ENCODE data around the gene SDSL.
A peak's percentile ranks its signal among the peaks of the same experiment; 100 is the strongest.

The SDSL gene

DNA sequence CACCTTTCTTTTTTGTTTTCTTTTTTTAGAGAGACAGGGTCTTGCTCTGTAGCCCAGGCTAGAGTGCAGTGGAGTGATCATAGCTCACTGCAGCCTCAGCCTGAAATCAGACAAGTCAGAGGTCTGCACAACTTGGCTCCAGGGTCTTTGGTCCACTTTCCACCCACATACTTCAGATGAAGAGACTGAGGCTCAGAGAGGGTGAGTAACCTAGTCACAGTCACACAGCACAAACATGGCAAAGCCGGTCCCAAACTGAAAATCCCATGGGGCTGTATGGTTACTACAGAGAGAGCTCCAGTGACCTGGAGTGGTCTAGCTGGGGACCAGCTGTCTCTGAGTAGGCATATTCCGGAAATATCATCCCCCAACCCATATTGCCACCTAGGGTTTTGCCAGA lies 30.3 kb downstream of the SDSL start:
- DNase-seq, result no peak

DNA sequence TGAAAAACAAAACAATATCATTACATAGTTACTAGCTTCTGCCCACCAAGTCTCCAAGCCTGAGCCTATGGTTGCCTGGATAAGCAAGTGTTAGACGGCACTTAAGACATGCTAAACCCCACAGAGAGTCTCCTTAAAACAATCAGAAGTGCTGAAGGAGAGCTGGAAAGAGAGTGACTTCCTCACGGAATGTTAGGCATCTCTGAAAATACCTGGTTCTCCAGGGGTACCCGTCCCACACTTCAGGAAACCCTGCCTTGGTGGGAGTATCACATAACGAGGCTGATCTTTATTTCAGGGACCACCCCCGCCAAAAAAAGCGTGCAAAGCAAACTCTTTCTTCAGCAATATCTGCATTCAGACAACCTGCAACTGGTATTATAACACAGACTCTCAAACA lies 31.1 kb downstream of the SDSL start:
- no peak for DNase-seq

DNA sequence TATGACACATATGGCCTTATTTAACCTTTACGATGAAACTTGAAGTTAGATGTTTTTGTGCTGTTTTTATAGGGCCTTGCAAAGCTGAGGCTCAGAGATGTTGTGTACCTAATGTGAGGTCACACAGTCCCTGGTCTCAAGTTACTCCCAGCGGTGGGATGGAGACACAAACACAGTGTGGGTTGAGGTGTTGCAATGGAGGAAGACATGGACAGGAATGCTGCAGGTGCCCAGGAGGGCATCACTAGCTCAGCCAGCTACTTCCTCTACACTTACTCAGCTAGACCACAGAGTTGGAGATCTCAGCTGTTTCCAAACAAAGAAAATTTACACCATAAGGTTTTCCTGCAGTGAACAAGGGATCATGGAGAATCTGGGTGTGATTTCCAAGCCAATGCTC lies 34.0 kb downstream of the SDSL start:
- no peak for DNase-seq

DNA sequence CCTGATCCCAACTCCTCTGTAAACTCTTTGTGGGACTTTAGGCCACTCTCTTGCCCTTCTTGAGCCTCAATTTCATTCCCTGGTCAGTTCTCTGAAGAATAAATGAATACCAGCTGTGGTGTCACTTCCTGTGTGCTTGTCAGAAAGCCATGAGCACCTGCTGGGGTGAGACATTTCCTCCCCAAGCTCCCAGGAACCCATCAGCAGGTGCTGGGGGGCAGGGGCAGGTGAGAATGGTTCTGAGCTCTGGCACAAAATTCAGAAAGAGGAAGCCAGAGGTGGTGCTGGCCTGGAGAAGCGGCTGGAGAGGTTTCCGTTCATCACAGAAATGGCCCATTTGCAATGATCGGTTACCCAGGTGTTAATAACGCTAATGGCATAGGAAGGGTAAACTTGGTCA lies 34.6 kb downstream of the SDSL start:
- no peak for DNase-seq

DNA sequence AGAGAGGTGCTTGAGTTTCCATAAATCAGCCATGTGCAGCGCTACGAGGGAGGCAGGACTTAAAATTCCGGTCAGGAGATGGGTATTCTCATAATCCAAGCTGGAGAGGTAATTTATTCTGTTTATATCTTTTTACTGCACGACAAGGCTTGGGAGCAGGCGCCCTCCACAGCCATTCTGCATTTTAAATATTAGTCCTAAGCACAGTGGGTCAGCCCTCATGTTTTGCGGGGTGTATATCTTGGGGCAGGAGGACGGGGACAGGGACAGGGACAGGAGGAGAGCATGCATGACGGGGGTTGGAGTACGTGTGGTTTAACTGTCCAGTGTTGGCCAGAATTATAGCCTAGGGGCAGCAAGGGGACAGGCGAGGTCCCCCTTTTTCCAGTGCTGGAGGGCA lies 35.0 kb downstream of the SDSL start:
- DNase-seq, result no peak

DNA sequence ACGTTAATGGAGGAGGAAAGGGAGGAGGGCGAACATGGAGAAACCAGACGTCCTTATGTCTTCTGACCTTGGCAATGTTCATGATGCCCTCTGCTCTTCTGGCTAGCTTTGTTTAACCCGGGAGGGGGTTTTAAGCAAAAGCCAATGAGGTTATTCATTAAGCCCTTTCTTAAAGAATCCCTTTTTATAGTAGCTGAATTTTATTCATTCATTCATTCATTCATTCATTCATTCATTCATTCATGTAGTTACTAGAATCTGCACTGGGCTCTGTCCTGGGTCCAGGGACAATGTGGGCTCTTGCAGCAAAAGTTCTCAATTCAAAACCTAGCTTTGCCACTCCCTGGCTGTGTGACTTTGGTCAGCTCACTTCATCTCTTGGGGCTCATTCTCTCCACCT lies 35.5 kb downstream of the SDSL start:
- no peak for DNase-seq

DNA sequence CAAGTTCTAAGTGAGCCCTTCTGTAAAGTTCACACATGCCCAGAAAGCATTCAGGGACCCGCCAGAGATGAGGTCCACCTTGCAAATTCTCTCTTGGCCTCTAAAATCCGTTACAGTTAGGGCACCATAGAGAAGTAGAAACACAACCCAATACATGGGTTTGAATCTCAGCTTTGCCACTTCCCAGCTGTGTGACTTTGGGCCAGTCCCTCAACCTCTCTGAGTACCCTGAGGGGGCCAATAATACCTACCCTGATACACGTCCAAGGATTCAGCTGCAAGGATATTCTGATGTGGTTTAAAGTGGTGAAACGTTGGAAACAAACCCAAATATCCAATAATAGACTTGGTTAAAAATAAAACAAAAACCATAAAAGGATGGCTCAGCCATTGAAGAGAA lies 37.8 kb downstream of the SDSL start:
- no peak for DNase-seq

DNA sequence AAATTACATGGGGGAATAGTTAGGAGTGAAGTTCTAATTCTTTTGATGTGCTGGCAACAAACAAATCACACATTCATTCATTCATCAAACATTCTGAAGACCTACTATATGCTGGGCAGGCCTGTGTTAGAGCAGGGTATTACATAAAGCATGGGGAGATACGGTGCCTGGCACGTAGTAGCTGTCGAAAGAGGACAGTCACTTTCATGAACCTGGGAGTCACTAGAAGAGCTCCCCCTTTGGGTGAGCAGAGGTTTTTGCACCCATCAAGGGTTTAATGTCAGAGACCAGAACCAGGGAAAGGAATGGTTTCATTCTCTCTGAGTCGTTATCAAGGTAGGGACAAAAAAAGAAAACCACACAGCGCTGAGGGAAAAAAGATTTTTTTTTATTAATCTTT lies 39.5 kb downstream of the SDSL start:
- peak; percentile 53 for DNase-seq

DNA sequence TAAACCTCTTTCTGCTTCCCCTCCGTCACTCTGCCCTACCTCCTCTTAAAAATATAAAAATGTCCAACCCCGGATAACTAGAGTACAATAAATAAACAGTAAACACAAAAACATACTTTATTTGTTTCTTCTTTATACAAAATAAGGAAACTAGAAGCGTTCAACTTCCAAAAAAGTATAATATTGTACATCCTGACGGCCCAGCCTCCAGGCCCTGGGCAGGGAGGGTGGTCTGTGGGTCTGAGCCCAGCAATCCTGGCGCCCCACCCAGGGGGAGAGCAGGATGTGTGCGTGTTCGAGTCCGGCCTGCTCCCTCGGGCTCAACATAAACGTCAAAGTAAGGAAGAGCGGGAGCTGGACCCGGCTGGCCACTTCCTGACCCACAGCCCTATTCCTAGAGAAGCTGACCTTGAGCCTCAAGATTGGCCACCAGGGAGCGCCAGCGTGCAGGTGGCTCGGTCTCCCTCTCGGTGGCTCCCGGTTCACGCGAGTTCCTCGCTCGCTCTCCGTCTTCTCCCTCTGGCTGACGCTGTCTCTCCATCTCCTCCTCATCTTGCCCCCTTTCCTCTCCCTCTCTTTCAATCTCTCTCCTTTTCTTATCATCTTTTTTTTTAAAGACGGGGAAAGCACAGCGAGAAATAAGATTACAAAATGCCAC lies 40.1 kb downstream of the SDSL start:
- peak; percentile 87 for DNase-seq

DNA sequence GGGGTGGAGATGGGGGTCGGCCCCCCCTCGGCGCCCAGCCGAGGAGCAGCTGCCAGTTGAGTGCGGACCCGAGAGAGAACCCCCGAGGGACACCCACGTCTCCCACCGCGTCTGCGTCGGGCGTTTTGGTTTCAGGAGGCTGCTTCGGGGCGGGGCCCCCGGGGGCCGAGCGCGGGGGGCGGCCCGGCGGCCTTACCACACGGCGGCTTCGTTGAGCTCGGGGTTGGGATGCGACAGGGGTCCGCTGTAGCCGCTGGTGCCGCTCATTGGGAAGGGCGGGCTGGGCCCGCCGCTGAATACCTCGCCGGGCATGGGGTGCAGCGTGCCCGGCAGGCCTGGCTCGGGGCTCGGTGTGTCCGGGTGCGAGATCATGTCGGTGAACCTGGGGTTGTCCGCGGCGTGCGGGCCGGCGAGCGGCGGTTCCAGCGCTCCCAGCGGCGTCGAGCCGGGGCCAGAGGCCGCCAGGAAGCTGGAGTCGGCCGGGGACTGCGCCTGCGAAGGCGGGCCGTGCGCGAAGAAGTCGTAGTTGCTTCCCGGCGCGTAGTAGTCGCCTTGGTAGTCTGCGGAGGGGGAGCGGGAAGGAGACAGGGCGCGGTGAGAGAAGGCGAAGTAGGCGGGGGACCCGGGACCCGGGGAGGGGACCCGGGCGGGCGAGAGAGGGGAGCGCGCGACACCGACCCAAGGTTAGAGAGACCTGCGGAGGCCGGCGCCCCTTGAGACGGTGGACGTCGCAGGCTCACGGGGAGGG lies 41.0 kb downstream of the SDSL start:
- DNase-seq, result no peak

DNA sequence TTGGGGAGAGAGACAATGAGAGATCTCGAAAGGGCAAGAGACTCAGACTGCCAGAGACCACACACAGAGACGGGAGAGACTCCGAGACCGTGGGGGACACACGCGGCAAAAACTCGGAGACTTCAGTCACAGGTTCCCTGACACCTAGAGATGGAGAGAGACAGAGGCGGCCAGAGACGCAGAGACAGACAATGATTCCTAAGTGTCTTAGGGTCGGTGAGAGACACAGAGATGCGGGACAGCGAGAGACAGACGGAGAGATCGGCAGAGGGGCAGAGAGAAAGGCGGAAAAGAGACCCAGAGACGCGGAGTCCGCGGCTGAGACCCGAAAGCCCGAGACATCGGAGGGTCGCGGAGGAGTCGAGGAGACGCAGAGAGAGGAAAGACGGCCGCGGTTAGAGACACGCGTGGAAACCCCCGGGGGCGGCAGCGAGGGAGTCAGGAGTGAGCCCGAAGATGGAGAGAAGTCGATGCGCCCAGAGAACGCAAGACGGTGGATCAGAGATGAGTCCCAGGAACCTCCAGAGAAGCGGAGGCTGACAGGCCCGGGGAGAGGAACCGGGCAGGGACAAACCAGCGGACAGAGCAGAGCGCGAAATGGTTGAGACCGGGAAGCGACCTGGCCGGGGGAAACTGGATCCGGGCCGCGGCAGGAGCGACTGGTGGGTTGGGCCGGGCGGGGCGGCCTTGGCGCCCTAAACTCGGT lies 41.7 kb downstream of the SDSL start:
- DNase-seq, result peak; percentile 23

DNA sequence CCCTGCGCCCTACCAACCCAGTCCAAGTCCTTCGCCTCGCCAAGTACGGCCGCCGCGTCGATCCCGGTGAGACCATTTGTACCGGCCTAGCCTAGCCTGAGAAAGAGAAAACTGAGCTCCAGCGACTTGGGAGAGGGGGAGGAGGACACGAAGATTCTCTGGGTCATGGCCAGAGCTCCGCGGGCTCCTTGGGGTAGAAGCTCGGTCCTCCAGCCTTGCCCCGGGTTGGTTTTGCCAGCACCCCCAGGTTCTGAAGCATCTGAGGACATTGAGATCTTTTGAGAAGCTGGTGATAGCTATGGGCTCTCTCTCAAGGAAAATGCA lies 42.2 kb downstream of the SDSL start:
- no peak for DNase-seq

DNA sequence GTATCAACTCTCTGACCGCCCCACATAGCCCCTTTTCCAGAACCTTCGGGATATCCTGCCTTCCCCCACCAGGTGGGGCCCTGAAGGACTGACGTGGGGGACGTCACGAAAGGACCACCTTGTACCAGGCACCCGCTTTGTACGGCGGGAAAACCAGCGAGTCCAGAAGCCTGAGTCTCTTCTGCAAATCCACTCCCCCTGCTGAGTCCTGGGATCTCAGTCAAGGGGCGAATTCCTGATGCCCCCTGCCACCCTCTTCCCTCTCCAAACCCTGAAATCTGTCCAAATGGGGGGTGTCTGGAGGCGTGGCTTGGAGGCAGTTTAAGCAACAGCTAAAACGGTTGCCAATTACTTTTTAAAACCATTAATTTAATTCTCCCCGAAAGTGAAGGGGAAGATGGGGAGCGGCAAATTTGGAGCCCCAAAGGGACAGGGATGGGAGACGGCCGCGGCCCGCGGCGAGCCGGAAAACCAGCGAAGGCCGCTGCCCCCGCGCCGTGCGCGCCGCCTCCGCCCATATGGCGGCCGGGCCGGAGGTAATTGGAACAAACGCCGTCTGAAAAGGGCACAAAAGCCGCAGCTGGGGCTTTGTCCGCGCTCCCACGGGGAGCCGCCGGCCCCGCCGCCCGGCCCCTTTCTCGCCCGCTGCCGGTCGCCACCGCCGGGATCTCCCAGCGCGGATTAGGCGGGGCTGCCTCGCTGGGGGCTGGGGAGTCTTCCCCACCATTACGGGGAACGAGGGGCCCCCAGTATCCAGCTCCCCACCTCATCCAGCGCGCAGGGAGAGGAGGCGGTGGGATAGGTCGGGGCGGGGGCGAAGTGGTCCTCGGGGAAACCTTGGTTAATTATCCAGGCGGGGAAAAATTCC lies 42.9 kb downstream of the SDSL start:
- no peak for DNase-seq

DNA sequence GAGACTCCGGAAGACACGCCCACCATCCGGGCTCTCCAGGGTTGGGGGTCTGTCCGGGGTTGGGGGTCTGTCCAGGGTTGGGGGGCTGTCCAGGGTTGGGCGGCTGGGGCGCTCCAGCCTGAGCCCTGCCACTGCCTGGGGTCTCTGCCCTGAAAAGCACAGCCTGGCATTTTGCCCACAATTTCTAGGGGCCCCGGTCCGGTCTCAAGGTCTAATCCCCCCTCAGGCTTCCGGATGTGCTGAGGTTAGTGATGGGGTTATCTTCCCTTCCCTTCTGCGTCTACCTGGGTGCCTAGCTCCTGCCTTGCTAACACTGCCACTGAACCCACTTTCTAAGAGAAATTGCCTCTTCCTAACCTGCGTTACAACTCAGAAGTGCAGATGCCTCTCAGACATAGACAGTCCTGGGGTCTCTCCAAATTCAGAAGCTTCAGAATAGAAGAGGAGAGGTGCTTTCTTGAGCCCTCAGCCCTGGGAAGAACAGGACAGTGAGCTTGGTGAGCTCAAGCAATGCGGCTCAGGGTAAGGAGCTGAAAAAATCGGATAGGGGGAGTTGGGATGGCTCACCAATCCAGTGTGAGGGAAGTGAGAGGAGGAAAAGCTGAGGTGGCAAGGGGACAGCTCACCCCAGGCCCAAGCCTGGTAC lies 43.8 kb downstream of the SDSL start:
- no peak for DNase-seq

DNA sequence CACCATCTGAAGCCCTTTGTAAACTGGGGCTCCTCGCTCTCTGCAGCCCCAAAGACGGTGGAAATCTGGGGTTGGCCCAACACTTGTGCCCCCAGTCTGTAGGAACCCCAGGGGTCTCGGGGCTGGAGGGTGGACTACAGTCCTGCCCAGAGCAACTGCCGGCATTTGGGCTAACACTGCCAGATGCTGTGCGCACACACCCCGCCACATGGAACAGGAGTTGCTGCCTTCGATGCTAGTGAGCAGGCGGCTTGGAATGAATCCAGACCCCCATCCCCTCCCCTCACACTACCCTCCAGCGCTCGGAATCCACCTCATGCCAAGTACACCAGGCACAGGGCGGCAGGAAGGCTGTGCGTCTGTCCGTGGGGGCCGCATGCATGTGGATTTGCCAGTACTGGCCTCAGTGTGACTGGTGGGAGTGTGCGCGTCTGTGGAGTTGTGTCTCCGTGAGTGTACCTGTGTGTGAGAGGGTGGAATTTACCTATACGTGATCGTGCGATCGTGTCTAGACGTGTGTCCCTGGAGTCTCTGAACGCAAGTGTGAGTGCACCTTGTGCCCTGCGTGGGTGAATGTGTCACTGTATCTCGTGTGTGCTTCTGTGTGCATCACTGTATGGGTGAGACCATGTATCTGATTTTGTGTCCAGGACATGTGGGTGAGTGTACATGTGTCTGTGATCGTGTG lies 44.4 kb downstream of the SDSL start:
- no peak for DNase-seq

DNA sequence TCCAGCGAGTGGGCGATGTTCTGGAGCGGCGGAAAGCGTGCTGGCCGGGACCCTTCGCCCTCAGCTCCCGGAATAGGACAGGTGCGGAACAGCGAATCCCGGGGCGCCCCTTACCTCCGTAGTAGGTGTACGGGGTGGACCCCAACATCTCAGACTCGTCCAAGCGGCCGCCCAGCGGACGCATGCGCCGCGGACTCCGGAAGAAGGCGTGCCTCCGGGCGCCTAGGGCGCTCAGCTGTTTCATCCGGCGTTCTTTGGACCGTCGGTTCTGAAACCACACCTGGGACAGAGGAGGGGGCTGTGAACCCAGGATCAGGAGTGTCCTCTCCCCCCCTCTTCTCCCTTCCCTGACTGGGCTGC lies 44.9 kb downstream of the SDSL start:
- no peak for DNase-seq

DNA sequence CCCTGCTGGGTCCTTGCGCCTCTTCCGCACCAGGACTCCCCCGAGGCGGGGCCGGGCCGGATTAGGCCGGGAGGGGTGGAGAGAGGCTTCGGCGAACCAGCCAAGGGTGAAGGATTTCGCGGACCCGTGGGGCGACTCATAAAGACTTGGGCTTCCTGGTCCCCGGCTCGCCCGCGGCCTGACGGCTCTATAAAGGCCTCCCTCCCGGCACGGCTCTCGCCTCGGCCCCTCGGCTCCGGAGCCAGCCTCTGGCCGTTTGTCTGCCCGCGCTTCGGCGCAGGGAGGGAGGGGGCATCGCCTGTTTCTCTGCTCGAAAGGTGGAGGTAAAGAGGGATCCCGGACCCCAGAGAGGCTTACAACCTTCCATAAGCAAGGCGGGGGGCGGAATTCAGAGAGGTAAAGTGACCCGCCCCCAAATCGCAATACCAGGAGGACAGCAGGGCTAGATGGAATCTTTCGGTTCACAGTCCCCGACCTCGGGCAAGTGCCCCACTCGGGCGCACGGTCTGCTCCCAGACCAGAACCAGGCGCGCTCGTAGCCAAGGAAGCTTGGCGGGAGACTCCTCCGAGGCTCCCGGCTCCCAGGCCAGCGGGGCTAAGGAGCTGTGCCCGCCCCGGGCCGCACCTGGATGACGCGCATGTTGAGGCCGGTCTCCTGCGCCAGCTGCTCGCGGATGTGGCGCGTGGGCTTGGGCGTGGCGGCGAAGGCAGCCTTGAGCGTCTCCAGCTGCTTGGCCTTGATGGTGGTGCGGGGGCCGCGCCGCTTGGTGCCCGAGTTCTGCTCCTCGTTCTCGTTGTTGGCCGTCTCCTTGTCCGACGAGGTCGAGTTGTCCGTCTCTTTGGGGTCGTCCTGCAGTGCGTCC lies 45.6 kb downstream of the SDSL start:
- DNase-seq, result no peak

DNA sequence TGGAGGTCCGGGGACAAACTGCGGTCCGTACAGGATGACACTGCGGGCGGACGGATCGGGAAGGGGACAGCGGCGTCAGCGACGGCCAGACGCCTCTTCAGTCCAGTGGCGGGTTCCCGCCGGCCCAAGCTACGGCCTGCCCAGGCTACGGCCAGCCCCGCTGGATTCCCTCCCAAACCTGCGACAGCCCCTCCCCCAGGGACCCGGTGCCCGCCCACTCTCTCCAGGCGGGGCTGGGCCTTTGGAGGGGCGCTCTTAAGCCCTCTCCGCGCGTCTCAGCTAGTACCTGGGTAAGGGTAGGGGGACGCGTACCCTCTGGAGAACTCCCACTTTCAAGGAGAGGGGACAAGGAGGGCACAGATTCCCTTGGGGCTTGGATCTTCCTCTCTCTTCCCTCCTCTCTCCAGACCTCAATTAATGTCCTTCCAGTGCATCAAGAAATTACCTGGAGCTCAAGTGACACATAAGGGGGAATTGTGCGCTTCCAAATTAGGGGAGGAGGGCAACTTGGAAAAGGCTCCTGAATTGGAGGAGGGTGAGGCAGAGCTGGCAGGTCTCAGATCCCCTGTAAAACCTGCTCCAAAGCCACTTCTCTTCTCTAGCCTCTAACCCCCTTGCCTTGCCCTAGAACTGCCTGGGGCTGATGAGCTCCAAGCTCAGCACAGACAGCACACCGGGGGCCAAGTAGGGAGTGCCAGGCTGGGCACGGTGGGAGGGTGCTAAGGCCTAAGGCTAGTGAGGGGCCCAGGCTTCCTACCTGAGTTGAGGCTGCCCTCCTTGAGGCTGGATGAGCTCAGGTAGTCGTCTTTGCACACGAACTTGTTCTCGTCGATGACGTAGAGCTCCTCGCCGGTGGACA lies 46.4 kb downstream of the SDSL start:
- DNase-seq, result no peak

DNA sequence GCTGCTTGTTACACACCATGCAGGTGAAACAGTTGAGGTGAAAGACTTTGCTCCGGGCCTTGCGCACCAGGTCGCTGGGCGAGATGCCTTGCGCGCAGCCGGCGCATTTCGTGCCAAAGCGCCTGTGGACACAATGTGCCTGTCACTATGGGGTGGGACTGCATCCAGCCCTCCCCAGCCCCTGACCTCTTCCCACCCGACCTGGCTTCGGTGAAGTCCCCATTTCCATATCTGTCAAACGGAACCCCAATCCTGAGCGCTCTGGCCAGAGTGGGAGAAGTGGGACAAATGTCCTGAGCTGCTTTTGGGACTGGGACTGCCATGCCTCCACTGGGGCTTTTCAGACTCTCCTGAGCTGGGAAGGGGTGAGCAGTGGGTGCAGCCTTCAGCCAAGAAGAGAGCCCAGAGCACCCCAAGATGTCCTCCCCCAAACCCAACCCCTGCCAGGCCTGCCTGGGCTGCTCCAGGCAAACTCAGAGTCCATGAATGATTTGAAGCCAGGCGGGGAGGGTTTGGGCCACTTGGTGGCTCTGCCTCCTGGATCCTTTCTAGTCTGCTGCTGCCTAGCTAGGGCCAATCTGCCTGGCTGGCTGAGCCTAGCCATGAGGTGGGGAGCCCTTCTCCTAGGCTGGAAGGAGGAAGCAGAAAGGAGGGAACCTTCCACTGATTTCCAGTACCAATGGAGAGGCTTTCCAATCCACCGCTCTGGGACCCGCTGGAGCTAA lies 47.2 kb downstream of the SDSL start:
- DNase-seq, result no peak
